ENCODE data around the gene RGR.
"Not testable (repeated sequence)": the region's sequence is repeated elsewhere in the genome, so short reads cannot be mapped to it uniquely, and the experiment has no call there.

RGR gene

GRCh38 chr10:84258034-84258695 lies 13.3 kb downstream of the RGR start:
- DNase-seq (ENCODE audit: low spot score): no peak

GRCh38 chr10:84261236-84261915 lies 16.5 kb downstream of the RGR start:
- no peak for DNase-seq (ENCODE audit: low spot score)

GRCh38 chr10:84262190-84262956 lies 17.5 kb downstream of the RGR start:
- DNase-seq (ENCODE audit: low spot score): no peak

- DNase-seq (ENCODE audit: low spot score): no peak
Measured at GRCh38 chr10:84263716-84264115, 18.9 kb downstream of the RGR start.

GRCh38 chr10:84264611-84265141 lies 19.8 kb downstream of the RGR start:
- peak; percentile 67 for DNase-seq (ENCODE audit: low spot score)

- no peak for DNase-seq (ENCODE audit: low spot score)
Measured at GRCh38 chr10:84265418-84265817, 20.6 kb downstream of the RGR start.

- peak; percentile 45 for DNase-seq (ENCODE audit: low spot score)
Measured at GRCh38 chr10:84267503-84268126, 22.8 kb downstream of the RGR start.

GRCh38 chr10:84269162-84269561 lies 24.3 kb downstream of the RGR start:
- DNase-seq (ENCODE audit: low spot score): no peak

GRCh38 chr10:84269773-84270172 lies 24.9 kb downstream of the RGR start:
- peak; percentile 82 for DNase-seq (ENCODE audit: low spot score)

GRCh38 chr10:84270708-84271107 lies 25.9 kb downstream of the RGR start:
- DNase-seq (ENCODE audit: low spot score): no peak

- not testable (repeated sequence) for DNase-seq (ENCODE audit: low spot score)
Measured at GRCh38 chr10:84279876-84280475, 35.1 kb downstream of the RGR start.

GRCh38 chr10:84286695-84287094 lies 41.8 kb downstream of the RGR start:
- no peak for DNase-seq (ENCODE audit: low spot score)

- DNase-seq (ENCODE audit: low spot score): no peak
Measured at GRCh38 chr10:84288151-84288550, 43.3 kb downstream of the RGR start.

- no peak for DNase-seq (ENCODE audit: low spot score)
Measured at GRCh38 chr10:84289521-84290200, 44.8 kb downstream of the RGR start.

- no peak for DNase-seq (ENCODE audit: low spot score)
Measured at GRCh38 chr10:84290235-84290634, 45.4 kb downstream of the RGR start.

GRCh38 chr10:84291384-84291783 lies 46.5 kb downstream of the RGR start:
- peak; percentile 69 for DNase-seq (ENCODE audit: low spot score)

GRCh38 chr10:84292502-84292901 lies 47.6 kb downstream of the RGR start:
- no peak for DNase-seq (ENCODE audit: low spot score)

- DNase-seq (ENCODE audit: low spot score): no peak
Measured at GRCh38 chr10:84293171-84293570, 48.3 kb downstream of the RGR start.

GRCh38 chr10:84293574-84294016 lies 48.7 kb downstream of the RGR start:
- DNase-seq (ENCODE audit: low spot score): no peak

GRCh38 chr10:84294766-84295447 lies 50.1 kb downstream of the RGR start:
- no peak for DNase-seq (ENCODE audit: low spot score)

Measured in RKO (cell line).